ENCODE measurements around the gene SLC5A5.

SLC5A5 gene

DNA sequence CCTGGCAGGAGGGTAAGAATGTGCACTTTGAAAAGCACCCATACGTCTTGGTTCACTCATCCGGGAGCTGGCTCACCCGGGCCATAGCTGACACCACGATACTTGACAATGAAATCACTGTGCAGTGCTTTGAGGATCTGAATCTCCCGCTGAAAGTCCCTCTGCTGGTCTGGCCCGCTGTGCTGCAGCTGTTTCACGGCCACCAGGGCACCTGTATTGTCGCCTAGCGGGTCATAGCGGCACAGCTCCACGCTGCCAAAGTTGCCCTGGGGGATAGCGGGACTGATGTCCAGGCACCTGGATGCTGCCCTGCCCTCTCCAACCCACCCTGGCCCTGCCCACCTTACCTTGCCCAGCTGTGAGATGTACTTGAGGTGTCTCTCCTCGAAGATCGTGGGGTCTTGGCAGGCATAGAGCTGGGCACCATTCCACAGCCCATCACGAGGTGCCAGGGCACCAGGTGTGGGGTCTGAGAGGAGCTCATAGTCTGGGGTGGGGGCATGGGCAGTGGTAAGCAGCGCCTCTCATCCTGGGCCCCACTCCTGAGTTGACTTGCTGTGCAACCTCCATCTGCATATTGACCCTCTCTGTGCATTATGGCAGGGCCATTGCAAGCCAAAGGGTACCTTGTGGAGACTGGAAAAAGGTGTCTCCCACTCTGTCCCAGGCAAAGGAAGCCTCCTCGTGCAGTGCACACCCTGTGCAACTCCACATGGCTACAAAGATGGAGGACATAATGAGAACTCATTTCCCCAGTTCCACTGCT is 39.1 kb upstream of the SLC5A5 start:
- TF ChIP-seq, protein P1, sequence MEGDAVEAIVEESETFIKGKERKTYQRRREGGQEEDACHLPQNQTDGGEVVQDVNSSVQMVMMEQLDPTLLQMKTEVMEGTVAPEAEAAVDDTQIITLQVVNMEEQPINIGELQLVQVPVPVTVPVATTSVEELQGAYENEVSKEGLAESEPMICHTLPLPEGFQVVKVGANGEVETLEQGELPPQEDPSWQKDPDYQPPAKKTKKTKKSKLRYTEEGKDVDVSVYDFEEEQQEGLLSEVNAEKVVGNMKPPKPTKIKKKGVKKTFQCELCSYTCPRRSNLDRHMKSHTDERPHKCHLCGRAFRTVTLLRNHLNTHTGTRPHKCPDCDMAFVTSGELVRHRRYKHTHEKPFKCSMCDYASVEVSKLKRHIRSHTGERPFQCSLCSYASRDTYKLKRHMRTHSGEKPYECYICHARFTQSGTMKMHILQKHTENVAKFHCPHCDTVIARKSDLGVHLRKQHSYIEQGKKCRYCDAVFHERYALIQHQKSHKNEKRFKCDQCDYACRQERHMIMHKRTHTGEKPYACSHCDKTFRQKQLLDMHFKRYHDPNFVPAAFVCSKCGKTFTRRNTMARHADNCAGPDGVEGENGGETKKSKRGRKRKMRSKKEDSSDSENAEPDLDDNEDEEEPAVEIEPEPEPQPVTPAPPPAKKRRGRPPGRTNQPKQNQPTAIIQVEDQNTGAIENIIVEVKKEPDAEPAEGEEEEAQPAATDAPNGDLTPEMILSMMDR (IDR thresholded peaks at IDR 0.05; ENCODE audit: low read depth, low read length, missing control alignments) = no peak
- no peak overlapping the region for H3K4me3 ChIP-seq (ENCODE audit: low read depth, low read length)
- DNase-seq (ENCODE audit: low read depth) = no peak

DNA sequence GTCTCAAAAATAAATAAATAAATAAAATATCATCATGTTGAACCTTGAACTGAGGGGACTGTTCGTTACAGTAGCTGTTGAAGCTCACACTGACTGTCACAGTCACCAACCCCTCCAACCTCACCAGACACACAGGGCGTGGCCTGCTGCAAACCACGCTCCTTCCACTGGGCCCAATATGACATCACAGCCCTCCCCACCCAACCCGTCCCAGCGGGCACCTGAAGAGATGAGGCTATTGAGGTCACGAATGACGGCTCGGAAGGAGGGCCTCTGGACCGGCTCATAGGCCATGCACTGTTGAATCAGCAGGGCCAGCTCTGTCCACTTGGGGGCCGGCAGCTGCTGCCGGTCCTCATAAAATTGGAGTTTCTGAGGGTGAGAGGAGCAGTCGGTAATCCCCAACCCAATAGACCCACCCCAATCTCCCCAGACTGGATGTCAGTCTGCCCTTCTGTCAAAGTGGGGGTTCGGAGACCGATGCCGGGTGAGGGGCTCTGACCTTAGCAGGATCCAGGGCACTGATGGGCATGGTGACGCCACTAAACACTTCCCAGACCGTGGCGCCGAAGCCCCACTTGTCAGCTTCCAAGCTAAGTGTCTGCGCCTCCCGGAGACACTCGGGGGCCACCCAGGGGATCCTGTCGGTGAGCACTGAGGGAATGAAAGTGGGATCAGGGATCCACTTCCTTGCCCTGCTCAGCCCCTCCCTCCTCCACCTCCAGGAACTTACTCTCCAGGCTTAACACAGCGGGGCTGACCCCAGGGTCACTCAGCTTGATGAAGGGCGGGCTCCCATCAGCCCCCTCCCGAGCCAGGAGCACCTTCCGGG is 37.2 kb upstream of the SLC5A5 start:
- H3K4me3 ChIP-seq (ENCODE audit: low read depth, low read length) = no peak overlapping the region
- DNase-seq (ENCODE audit: low read depth) = no peak
- TF ChIP-seq, protein P1 (IDR thresholded peaks at IDR 0.05; ENCODE audit: low read depth, low read length, missing control alignments) = peak; percentile 8

DNA sequence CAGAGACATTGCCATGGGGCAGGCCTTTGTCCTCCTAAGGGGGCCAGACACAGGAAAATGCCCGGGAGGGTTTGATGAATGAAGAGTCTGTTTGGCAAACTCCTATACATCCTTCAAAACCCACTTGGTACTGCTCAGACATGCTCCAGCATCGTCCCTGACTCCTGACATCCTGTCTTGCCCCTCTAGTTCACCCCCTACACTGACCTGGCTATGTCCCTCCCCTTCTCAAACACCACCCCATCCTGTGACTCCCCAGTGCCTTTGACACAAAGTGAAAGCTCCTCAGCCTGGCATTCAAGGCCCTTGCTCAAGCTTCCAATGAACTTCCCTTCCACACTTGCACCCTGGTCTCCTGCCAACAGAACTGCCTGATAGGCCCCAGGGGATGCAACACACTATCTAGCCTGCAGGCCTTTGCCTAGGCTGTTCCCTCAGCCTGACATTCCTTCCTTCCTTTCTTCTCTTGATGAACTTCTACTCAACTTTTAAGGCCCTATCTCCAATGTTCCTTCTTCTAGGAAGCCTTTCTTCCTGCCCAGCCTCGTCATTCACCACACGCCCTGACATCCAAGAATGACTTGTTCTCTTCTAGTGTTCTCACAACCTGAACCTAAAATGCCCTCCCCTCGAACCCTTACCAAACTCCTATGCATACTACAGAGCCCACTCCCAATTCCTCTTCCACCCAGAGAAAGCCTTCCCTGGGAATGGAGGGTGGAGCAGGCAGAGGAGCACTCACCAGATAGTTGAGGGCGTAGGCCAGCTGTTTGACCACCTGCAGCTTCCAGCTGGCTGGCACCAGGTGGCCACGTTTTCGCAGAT is 36.4 kb upstream of the SLC5A5 start:
- H3K4me3 ChIP-seq (ENCODE audit: low read depth, low read length) = no peak overlapping the region
- no peak for DNase-seq (ENCODE audit: low read depth)
- TF ChIP-seq, protein P1 (IDR thresholded peaks at IDR 0.05; ENCODE audit: low read depth, low read length, missing control alignments) = no peak

DNA sequence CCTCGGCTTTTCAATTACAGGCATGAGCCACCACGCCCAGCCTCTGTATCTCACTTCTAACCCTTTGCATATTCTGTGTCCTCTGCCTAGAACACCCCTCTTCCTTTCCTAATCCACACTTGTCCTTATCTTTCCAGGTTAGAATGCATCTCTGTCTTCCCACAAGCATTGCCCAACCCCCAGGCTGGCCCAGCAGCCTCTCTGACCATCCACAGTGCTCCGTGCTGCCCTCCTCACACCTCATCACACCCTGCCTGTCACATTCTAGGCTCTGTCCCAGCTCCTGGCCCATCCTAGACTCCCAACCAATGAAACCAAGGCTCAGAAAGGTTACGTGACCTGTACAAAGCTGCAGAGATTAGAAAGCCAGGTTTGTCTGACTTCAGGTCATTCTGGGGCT is 35.2 kb upstream of the SLC5A5 start:
- DNase-seq (ENCODE audit: low read depth) = no peak
- H3K4me3 ChIP-seq (ENCODE audit: low read depth, low read length) = no peak overlapping the region
- TF ChIP-seq, protein P1 (IDR thresholded peaks at IDR 0.05; ENCODE audit: low read depth, low read length, missing control alignments) = no peak

- TF ChIP-seq, protein P1 (IDR thresholded peaks at IDR 0.05; ENCODE audit: low read depth, low read length, missing control alignments) = no peak
- no peak overlapping the region for H3K4me3 ChIP-seq (ENCODE audit: low read depth, low read length)
- no peak for DNase-seq (ENCODE audit: low read depth)
These were observed 33.8 kb upstream of the SLC5A5 start for GRCh38 chr19:17837972-17838371.

GRCh38 chr19:17840019-17840418 is 31.7 kb upstream of the SLC5A5 start:
- no peak for DNase-seq (ENCODE audit: low read depth)
- TF ChIP-seq, protein P1 (IDR thresholded peaks at IDR 0.05; ENCODE audit: low read depth, low read length, missing control alignments) = no peak
- H3K4me3 ChIP-seq (ENCODE audit: low read depth, low read length) = no peak overlapping the region
